Thoracic aorta (tissue), 2 donors: ENCODE results near the gene TOM1L1. TPM values are rescaled to one million over a fixed set of nuclear protein-coding genes. Genes with fewer than 3 reads are reported as not detected.
A peak's percentile ranks its signal among the peaks of the same experiment; 100 is the strongest.

Source experiments
- ATAC-seq: fragments of 150-250 bp; one replicate; pipeline ENCODE4 v1.8.0; 2017; ENCODE audit warnings: low read depth; ENCODE audit not compliant: insufficient number of reproducible peaks, low FRiP score
- DNase-seq: peaks from one replicate; pipeline ENCODE4 v3.0.0-alpha.2; 2020; ENCODE audit warnings: low spot score
- H3K27ac ChIP-seq, 2 donors: fragments of 200-600 bp; sonication (generic); 1 replicate in 1 of 2; 2 replicates in 1 of 2; pipeline ENCODE4 v1.5.1; 2016; ENCODE audit warnings: mild to moderate bottlenecking in 2 of 2, moderate library complexity in 2 of 2
- H3K27me3 ChIP-seq: fragments of 200-600 bp; sonication (generic); replicated peaks from 2 replicates; pipeline ENCODE4 v1.6.0; 2016; ENCODE audit warnings: mild to moderate bottlenecking; ENCODE audit not compliant: insufficient read depth
- H3K36me3 ChIP-seq: fragments of 200-600 bp; sonication (generic); one replicate; pipeline ENCODE4 v1.5.1; 2016
- H3K4me1 ChIP-seq, 2 donors: fragments of 200-600 bp; sonication (generic); 1 replicate in 1 of 2; 2 replicates in 1 of 2; pipeline versions ENCODE4 v1.5.1 to v1.6.0; 2016; ENCODE audit warnings: low read depth in 2 of 2, mild to moderate bottlenecking in 1 of 2; ENCODE audit not compliant: control insufficient read depth in 1 of 2
- H3K4me3 ChIP-seq: fragments of 200-600 bp; sonication (generic); 2 replicates; pipeline ENCODE4 v1.5.1; 2016; ENCODE audit warnings: mild to moderate bottlenecking
- H3K9me3 ChIP-seq: fragments of 200-600 bp; sonication (generic); 2 replicates; pipeline ENCODE4 v1.5.1; 2016
- total RNA-seq, 2 donors: library from RNA; depleted of rRNA; stranded (reverse); fragments of >200 nt; gene quantifications; one replicate each; pipeline versions ENCODE4 v1.1.0 to v1.2.3, GENCODE V29; 2016
- TF ChIP-seq, protein P1 (sequence below): fragments of 200-600 bp; sonication (generic); IDR thresholded peaks from one replicate; pipeline ENCODE4 v1.5.1; 2019; ENCODE audit warnings: antibody characterized with exemption

The TOM1L1 gene
- total RNA-seq, 2 donors from 2014 or later: 42.9 to 62.3 TPM

DNA sequence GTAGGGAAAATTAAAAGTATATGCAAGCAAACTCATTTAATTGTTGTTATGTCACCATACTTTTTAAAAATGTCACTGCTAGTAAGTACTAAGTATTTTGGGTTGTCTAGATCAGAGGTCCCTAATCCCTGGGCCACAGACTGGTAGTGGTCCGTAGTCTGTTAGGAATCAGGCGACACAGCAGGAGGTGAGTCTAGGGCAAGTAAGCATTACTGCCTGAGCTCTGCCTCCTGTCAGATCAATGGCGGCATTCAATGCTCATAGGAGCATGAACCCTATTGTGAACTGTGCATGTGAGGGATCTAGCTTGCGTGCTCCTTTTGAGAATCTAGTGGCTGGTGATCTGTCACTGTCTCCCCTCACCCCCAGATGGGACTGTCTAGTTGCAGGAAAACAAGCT, 89.5 kb downstream of the TOM1L1 start:
- Histone ChIP-seq H3K9me3 (no peaks in the 10 kb centered on the region), H3K36me3 (no peaks in the 10 kb centered on the region), H3K4me1 (no peaks in the 10 kb centered on the region), H3K4me3 (no peak overlapping the region), H3K27ac (no peak overlapping the region), H3K27me3 (no peaks in the 10 kb centered on the region)
- TF ChIP-seq, protein P1, sequence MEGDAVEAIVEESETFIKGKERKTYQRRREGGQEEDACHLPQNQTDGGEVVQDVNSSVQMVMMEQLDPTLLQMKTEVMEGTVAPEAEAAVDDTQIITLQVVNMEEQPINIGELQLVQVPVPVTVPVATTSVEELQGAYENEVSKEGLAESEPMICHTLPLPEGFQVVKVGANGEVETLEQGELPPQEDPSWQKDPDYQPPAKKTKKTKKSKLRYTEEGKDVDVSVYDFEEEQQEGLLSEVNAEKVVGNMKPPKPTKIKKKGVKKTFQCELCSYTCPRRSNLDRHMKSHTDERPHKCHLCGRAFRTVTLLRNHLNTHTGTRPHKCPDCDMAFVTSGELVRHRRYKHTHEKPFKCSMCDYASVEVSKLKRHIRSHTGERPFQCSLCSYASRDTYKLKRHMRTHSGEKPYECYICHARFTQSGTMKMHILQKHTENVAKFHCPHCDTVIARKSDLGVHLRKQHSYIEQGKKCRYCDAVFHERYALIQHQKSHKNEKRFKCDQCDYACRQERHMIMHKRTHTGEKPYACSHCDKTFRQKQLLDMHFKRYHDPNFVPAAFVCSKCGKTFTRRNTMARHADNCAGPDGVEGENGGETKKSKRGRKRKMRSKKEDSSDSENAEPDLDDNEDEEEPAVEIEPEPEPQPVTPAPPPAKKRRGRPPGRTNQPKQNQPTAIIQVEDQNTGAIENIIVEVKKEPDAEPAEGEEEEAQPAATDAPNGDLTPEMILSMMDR: no peak
- DNase-seq: no peak
- ATAC-seq: no peak

DNA sequence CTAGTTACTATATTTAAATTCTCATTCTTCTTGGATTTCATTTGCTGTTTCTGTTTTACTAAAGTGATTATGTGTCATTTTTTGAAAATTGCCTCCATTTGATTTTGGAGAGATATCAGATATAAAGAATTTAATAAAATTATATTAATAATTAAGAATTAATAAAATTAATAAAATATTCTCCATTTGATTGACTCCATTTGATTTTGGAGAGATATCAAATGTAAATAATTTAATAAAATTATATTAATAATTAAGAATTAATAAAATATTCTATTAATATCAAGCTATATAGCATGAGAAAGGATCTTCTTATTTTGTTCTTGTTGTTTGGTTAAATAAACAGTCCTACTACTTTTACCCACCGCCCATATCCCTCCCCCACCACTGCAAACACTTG, 90.9 kb downstream of the TOM1L1 start:
- TF ChIP-seq, protein P1: no peak
- ATAC-seq (no peak), DNase-seq (no peak)
- H3K9me3 ChIP-seq: no peaks in the 10 kb centered on the region
- H3K27me3 ChIP-seq: no peaks in the 10 kb centered on the region
- H3K27ac ChIP-seq: no peak overlapping the region
- no peak overlapping the region for H3K4me3 ChIP-seq
- H3K4me1 ChIP-seq: no peaks in the 10 kb centered on the region
- no peaks in the 10 kb centered on the region for H3K36me3 ChIP-seq

DNA sequence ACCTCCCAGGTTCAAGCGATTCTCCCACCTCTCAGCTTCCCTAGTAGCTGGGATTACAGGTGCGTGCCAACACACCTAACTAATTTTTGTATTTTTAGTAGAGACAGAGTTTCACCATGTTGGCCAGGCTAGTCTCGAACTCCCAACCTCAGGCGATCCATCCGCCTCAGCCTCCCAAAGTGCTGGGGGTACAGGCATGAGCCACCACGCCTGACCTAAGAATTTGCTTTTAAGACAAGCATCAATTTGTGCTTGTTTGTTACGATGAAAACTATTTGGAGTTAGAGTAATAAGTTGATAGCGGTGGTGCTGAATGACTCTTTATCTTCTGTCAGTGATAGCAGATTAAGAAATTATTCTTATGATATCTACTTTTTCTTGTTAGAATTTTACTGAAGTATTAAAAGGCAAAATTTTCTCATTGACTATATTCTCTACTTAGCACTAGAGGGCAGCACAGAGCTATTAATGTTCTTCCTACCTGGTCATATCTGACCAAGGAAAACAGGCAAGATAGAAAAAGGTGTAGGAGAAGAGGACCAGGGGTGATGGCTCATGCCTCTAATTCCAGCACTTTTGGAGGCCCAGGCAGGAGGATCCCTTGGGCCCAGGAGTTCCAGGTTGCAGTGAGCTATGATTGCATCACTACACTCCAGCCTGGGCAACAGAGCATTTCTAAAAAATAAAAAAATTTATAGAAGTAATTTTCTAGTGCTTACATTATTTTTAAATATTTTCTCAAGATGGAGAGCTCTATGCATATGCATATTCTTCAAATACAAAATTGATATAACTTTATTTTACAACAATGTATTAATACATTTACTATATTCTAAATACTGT, 92.4 kb downstream of the TOM1L1 start:
- ATAC-seq: no peak

DNA sequence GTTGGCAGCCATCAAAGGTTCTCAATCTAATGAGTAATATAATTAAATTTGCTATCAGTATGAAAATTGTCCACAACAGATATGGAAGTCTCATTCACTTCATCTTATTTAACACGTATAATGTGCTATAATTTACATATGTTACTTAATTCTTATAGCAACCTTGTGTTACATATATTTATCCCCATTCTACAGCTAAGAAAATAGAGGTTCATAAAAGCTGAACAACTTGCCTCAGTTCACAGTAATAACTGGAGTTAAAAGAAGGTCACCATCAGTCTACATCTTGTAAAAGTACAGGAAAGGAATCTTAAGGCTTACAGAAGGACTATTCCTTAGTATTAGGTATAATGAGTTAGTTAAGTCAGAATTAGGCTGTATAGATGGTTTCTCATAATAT, 95.8 kb downstream of the TOM1L1 start:
- H3K4me1 ChIP-seq: no peaks in the 10 kb centered on the region
- H3K9me3 ChIP-seq: no peaks in the 10 kb centered on the region
- TF ChIP-seq, protein P1: no peak
- H3K36me3 ChIP-seq: peaks cover 6% of the 10 kb centered on the region
- H3K4me3 ChIP-seq: no peak overlapping the region
- no peak for DNase-seq
- no peak for ATAC-seq
- H3K27me3 ChIP-seq: no peaks in the 10 kb centered on the region
- no peak overlapping the region for H3K27ac ChIP-seq

More for the DNA sequence above, 92.4 kb downstream of the TOM1L1 start:
- no peak overlapping the region for H3K27ac ChIP-seq
- H3K4me1 ChIP-seq: no peaks in the 10 kb centered on the region
- H3K36me3 ChIP-seq: no peaks in the 10 kb centered on the region
- no peaks in the 10 kb centered on the region for H3K27me3 ChIP-seq
- no peak for DNase-seq
- no peaks in the 10 kb centered on the region for H3K9me3 ChIP-seq
- TF ChIP-seq, protein P1: peak; percentile 48
- H3K4me3 ChIP-seq: no peak overlapping the region

DNA sequence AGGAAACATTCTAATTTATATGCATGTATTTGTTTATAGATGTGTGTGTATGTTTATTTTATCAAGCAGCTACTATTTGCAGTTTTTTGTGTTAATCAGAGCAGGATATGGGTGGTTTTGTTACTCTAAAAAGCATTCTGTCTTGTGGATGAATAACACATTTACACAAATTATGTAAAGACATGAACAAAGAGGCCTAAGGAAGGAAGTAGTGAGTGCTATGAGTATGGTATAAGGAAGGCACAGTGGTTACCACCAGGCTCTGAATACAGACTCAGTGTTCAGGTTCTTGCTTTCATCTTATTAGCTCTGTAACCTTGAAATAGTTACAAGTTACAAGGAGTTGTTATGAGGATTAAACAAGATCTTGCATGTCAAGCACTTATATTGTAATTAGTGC, 101.8 kb downstream of the TOM1L1 start:
- ATAC-seq: no peak
- Histone ChIP-seq H3K27ac (no peak overlapping the region), H3K36me3 (peaks cover 6% of the 10 kb centered on the region), H3K9me3 (no peaks in the 10 kb centered on the region), H3K4me1 (no peaks in the 10 kb centered on the region), H3K4me3 (no peak overlapping the region), H3K27me3 (no peaks in the 10 kb centered on the region)
- no peak for DNase-seq
- TF ChIP-seq, protein P1: no peak
